Measurements from ENCODE around the gene CEP57L1. TPM values are rescaled to one million over a fixed set of nuclear protein-coding genes. Genes with fewer than 3 reads are reported as not detected.

CEP57L1 gene
- total RNA-seq, 1 experiment from 2014 or later: 8.4 TPM

- H2BK20ac ChIP-seq (ENCODE audit: low read depth, low read length, poor library complexity, severe bottlenecking): no peak overlapping the region
- H2BK15ac ChIP-seq (ENCODE audit: low read depth, low read length): no peak overlapping the region
- no peak overlapping the region for H2BK12ac ChIP-seq (ENCODE audit: insufficient read length, low read depth, low read length)
- TF ChIP-seq, protein P1, sequence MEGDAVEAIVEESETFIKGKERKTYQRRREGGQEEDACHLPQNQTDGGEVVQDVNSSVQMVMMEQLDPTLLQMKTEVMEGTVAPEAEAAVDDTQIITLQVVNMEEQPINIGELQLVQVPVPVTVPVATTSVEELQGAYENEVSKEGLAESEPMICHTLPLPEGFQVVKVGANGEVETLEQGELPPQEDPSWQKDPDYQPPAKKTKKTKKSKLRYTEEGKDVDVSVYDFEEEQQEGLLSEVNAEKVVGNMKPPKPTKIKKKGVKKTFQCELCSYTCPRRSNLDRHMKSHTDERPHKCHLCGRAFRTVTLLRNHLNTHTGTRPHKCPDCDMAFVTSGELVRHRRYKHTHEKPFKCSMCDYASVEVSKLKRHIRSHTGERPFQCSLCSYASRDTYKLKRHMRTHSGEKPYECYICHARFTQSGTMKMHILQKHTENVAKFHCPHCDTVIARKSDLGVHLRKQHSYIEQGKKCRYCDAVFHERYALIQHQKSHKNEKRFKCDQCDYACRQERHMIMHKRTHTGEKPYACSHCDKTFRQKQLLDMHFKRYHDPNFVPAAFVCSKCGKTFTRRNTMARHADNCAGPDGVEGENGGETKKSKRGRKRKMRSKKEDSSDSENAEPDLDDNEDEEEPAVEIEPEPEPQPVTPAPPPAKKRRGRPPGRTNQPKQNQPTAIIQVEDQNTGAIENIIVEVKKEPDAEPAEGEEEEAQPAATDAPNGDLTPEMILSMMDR (conservative IDR thresholded peaks at IDR 0.05): no peak
- H3K23ac ChIP-seq (ENCODE audit: insufficient read length, low read depth, low read length): no peak overlapping the region
- H3K27ac ChIP-seq (ENCODE audit: insufficient read length, low read depth, low read length): no peak overlapping the region
- H2BK120ac ChIP-seq (ENCODE audit: low read depth, low read length, poor library complexity, severe bottlenecking): no peak overlapping the region
- H3K27me3 Mint-ChIP-seq (ENCODE audit: low read depth): peaks cover 2% of the 10 kb centered on the region; the same call in 1 of the 2 replicates
- WGBS (ENCODE audit: extremely low coverage, insufficient read length, low lambda C conversion rate): no CpG with 5 or more reads among the region's 1 CpG
- no peak for DNase-seq
- H4K8ac ChIP-seq (replicated peaks; ENCODE audit: insufficient read length, low read depth, low read length): no peak overlapping the region
- no peak overlapping the region for H3T11ph ChIP-seq (ENCODE audit: low read length)
- H3K56ac ChIP-seq (ENCODE audit: insufficient read length, low read depth, low read length): no peak overlapping the region
- H3K9me3 Mint-ChIP-seq: peaks cover 0 to 3% of the 10 kb centered on the region in 2 experiments; a peak in 2 of 5 replicates
- no peak overlapping the region for H4K5ac ChIP-seq (ENCODE audit: insufficient read length, low read depth, low read length)
- H3K9me3 ChIP-seq (ENCODE audit: control insufficient read depth, low read depth, low read length): no peaks in the 10 kb centered on the region
- H4K91ac ChIP-seq (ENCODE audit: insufficient read length, low read depth, low read length): no peak overlapping the region
- no peak overlapping the region for H3K9ac ChIP-seq (ENCODE audit: extremely low read depth, insufficient read length, low read length)
- H3K4me3 Mint-ChIP-seq: no peak overlapping the region
- no peak overlapping the region for H3K4ac ChIP-seq (ENCODE audit: low read depth, low read length)
- no peak overlapping the region for H2BK5ac ChIP-seq (ENCODE audit: insufficient read length, low read length)
- no peak overlapping the region for H3K14ac ChIP-seq (ENCODE audit: insufficient read depth, low read length)
- H3K79me2 ChIP-seq (ENCODE audit: insufficient read depth, low read length): no peaks in the 10 kb centered on the region
- no peak overlapping the region for H2AK5ac ChIP-seq (ENCODE audit: insufficient read length, low read length)
- no peak overlapping the region for H3K18ac ChIP-seq (ENCODE audit: insufficient read length, low read depth, low read length)
- no peaks in the 10 kb centered on the region for H3K23me2 ChIP-seq (ENCODE audit: insufficient read length, low read depth, low read length, poor library complexity, severe bottlenecking)
- H3K4me2 ChIP-seq (ENCODE audit: insufficient read depth, insufficient read length, low read length): no peak overlapping the region
- H4K20me1 ChIP-seq (ENCODE audit: control insufficient read depth, insufficient read depth, insufficient read length): no peaks in the 10 kb centered on the region
- no peaks in the 10 kb centered on the region for H3K4me1 Mint-ChIP-seq
- no peak overlapping the region for H3K27ac Mint-ChIP-seq
- no peaks in the 10 kb centered on the region for H3K4me1 ChIP-seq (ENCODE audit: insufficient read depth, low read length)
- H3K27me3 ChIP-seq (ENCODE audit: insufficient read depth, low read length): no peaks in the 10 kb centered on the region
- H3K79me1 ChIP-seq (ENCODE audit: insufficient read depth, low read depth, low read length, poor library complexity, severe bottlenecking): no peaks in the 10 kb centered on the region
- no peaks in the 10 kb centered on the region for H3K36me3 Mint-ChIP-seq (ENCODE audit: insufficient read depth in 1 of 3, low read depth in 3 of 3)
- H2AFZ ChIP-seq (ENCODE audit: low read length): no peak overlapping the region
Measured at GRCh38 chr6:109212683-109213082, 117.4 kb downstream of the CEP57L1 start.

Other genes starting within 250 kb of the CEP57L1 start
- gene ARMC2, start 247.1 kb upstream of the CEP57L1 start, total RNA-seq (2021): 2.8 and 3.9 TPM in 2 replicates
- gene SESN1, start 661 bp upstream of the CEP57L1 start, total RNA-seq (2021): 16.6 and 17.5 TPM in 2 replicates